ENCODE data around the gene IDH3A. TPM values are rescaled to one million over a fixed set of nuclear protein-coding genes. Genes with fewer than 3 reads are reported as not detected.

IDH3A gene
- total RNA-seq, 4 donors from 2014 or later, result 149 to 369 (median 166) TPM

DNA sequence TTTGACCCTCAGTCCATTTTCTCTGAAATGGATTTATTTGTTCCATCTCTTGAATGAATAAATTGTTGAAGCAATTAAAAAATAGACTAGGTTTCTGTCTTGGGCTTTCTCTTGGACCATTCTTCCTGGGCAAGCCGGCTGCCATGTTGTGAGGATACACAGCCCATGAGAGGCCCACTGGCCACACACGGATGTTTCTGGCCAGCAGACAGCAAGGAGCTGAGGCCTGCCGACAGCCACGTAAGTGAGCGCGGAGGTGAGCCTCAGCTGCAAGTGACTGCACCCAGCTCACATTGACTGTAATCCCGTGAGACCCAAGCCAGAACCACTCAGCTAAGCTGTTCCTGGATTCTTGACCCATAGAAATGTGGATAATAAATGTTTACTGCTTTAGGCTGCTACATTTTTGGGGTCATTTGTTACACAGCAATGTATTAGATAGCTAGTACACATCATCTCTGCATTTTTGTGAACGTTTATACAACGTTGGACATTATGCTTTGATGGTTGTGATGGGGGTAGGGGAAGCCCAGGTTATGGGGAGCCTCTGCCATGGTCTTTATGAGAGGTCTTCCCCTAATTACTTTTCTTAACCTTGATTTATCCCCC, 22.8 kb downstream of the IDH3A start:
- no peak for TF ChIP-seq EP300 (IDR thresholded peaks at IDR 0.05; ENCODE audit: low read depth)
- TF ChIP-seq POLR2AphosphoS5 (IDR thresholded peaks at IDR 0.05), result no peak
- TF ChIP-seq POLR2A (IDR thresholded peaks at IDR 0.05), result no peak
- TF ChIP-seq, protein P1, sequence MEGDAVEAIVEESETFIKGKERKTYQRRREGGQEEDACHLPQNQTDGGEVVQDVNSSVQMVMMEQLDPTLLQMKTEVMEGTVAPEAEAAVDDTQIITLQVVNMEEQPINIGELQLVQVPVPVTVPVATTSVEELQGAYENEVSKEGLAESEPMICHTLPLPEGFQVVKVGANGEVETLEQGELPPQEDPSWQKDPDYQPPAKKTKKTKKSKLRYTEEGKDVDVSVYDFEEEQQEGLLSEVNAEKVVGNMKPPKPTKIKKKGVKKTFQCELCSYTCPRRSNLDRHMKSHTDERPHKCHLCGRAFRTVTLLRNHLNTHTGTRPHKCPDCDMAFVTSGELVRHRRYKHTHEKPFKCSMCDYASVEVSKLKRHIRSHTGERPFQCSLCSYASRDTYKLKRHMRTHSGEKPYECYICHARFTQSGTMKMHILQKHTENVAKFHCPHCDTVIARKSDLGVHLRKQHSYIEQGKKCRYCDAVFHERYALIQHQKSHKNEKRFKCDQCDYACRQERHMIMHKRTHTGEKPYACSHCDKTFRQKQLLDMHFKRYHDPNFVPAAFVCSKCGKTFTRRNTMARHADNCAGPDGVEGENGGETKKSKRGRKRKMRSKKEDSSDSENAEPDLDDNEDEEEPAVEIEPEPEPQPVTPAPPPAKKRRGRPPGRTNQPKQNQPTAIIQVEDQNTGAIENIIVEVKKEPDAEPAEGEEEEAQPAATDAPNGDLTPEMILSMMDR (IDR thresholded peaks at IDR 0.05), result no peak
- no peaks in the 10 kb centered on the region for H3K27me3 ChIP-seq
- peaks cover 0 to 48% (median 21%) of the 10 kb centered on the region in 4 donors for H3K36me3 ChIP-seq
- H3K9me3 ChIP-seq, result no peaks in the 10 kb centered on the region
- in situ Hi-C loops (cut with MboI; ENCODE audit: low pct_ligation_motif_present in 1 of 4, low pct_unique_long_range_greater_than_20kb in 1 of 4, low sequenced_read_pairs in 3 of 4) (no loop called here), intact Hi-C loops (cut with DNase I; ENCODE audit: low total_unique reads) (no loop called here)
- no peak for DNase-seq
- 99 to 100% methylated on average over 2 to 9 of the region's 9 CpGs for WGBS, 2 donors (ENCODE audit: low coverage in 1 of 2)
- peak overlapping the region in 1 of 4 donors; percentile 24 for H3K27ac ChIP-seq
- no peaks in the 10 kb centered on the region for H3K4me1 ChIP-seq
- H3K4me3 ChIP-seq, result no peak overlapping the region

DNA sequence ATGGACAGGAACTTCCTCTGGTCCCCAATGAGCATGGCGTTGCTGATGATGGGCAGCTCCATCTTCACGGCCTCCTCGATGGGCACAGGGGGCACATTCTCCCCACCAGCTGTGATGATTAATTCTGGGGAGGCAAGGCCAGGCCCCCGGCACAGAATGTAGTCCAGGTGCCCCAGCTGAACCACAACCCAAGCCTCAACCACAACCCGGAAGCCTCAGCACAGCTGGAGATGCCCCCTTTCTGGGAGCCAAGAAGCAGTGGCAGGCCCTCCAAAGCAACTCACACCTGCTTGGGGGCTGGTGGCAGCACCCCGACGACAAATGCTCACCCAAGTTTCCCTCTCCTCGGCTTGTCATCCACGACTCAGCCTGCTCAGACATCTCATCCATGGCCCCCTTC, 25.2 kb downstream of the IDH3A start:
- H3K27ac ChIP-seq, result no peak overlapping the region
- WGBS, 2 donors (ENCODE audit: low coverage in 1 of 2), result 68% methylated on average over 9 of the region's 9 CpGs; no CpG with 5 or more reads in 1 of the 2 donors
- DNase-seq, result peak; percentile 49
- in situ Hi-C loops (cut with MboI; ENCODE audit: low pct_ligation_motif_present in 1 of 4, low pct_unique_long_range_greater_than_20kb in 1 of 4, low sequenced_read_pairs in 3 of 4), result no loop called here
- H3K36me3 ChIP-seq, result peaks cover 0 to 24% (median 10%) of the 10 kb centered on the region in 4 donors
- H3K4me1 ChIP-seq, result no peaks in the 10 kb centered on the region
- H3K9me3 ChIP-seq, result no peaks in the 10 kb centered on the region
- H3K27me3 ChIP-seq, result no peaks in the 10 kb centered on the region
- H3K4me3 ChIP-seq, result no peak overlapping the region
- TF ChIP-seq POLR2AphosphoS5 (IDR thresholded peaks at IDR 0.05) (no peak), EP300 (IDR thresholded peaks at IDR 0.05; ENCODE audit: low read depth) (no peak), POLR2A (IDR thresholded peaks at IDR 0.05) (no peak)
- TF ChIP-seq, protein P1 (IDR thresholded peaks at IDR 0.05), result no peak
- intact Hi-C loops (cut with DNase I; ENCODE audit: low total_unique reads), result no loop called here

DNA sequence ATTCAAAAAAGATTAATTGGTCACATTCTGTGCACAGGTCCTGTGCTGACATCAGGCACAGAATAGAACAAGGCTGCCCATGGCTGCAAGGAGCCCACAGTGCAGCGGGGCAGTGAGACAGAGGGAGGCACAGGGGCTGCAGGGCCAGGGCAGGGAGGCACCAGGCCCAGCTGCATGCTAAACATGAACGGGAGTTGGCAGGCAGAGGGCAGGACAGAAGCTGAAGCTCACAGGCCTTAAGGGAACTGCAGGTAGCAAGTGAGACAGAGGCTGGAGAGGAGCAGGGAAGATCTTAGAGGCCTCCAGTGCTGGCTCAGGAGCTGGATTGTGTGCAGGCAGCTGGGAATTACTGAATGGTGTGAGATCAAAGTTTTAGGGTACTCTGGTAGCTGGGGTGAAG, 26.2 kb downstream of the IDH3A start:
- H3K4me1 ChIP-seq, result no peaks in the 10 kb centered on the region
- H3K36me3 ChIP-seq, result peaks cover 0 to 18% (median 5%) of the 10 kb centered on the region in 4 donors
- intact Hi-C loops (cut with DNase I; ENCODE audit: low total_unique reads) (loop anchor here (5.0 kb wide), 1 partner anchor 67 kb away; no protein-coding TSS in a partner anchor), in situ Hi-C loops (cut with MboI; ENCODE audit: low pct_ligation_motif_present in 1 of 4, low pct_unique_long_range_greater_than_20kb in 1 of 4, low sequenced_read_pairs in 3 of 4) (no loop called here)
- TF ChIP-seq, protein P1 (IDR thresholded peaks at IDR 0.05), result no peak
- TF ChIP-seq EP300 (IDR thresholded peaks at IDR 0.05; ENCODE audit: low read depth), result no peak
- TF ChIP-seq POLR2A (IDR thresholded peaks at IDR 0.05), result no peak
- no peak for TF ChIP-seq POLR2AphosphoS5 (IDR thresholded peaks at IDR 0.05)
- no peak for DNase-seq
- H3K27ac ChIP-seq, result no peak overlapping the region
- no peaks in the 10 kb centered on the region for H3K9me3 ChIP-seq
- H3K4me3 ChIP-seq, result no peak overlapping the region
- WGBS, 2 donors (ENCODE audit: low coverage in 1 of 2), result 48% methylated on average over 2 of the region's 2 CpGs; no CpG with 5 or more reads in 1 of the 2 donors
- H3K27me3 ChIP-seq, result no peaks in the 10 kb centered on the region

DNA sequence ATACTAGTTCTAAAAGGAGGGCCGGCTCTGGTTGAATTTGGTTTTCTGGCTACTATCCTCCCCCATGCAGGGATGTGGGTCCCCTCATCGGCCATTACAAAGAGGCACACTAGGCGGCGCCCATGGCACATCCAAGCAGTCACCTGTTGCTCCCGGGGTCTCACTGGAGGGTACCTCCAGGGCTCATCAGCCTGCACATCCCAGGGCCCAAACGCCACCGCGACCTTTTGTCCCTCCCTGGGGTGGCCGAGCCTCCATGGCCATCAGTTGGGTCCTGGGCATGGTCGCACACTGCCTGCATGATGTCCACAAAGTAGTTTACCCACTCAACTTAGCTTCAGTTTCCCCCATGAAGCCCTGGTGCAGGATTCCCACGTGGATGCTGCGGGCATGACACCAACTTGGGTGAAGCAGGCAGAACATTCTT, 28.3 kb downstream of the IDH3A start:
- Histone ChIP-seq H3K4me1 (no peaks in the 10 kb centered on the region), H3K9me3 (no peaks in the 10 kb centered on the region), H3K4me3 (no peak overlapping the region), H3K27ac (no peak overlapping the region), H3K36me3 (no peaks in the 10 kb centered on the region), H3K27me3 (no peaks in the 10 kb centered on the region)
- WGBS, 2 donors (ENCODE audit: low coverage in 1 of 2), result 20 to 26% methylated on average over 1 to 12 of the region's 12 CpGs
- intact Hi-C loops (cut with DNase I; ENCODE audit: low total_unique reads) (loop anchor here (5.0 kb wide), 1 partner anchor 65 kb away; no protein-coding TSS in a partner anchor), in situ Hi-C loops (cut with MboI; ENCODE audit: low pct_ligation_motif_present in 1 of 4, low pct_unique_long_range_greater_than_20kb in 1 of 4, low sequenced_read_pairs in 3 of 4) (no loop called here)
- DNase-seq, result peak; percentile 51
- TF ChIP-seq EP300 (IDR thresholded peaks at IDR 0.05; ENCODE audit: low read depth), result no peak
- TF ChIP-seq POLR2A (IDR thresholded peaks at IDR 0.05), result no peak
- no peak for TF ChIP-seq POLR2AphosphoS5 (IDR thresholded peaks at IDR 0.05)
- TF ChIP-seq, protein P1 (IDR thresholded peaks at IDR 0.05), result peak; percentile 38 to 63 (median 57)
